Stimulated activated CD8-positive, alpha-beta memory T cell treated with anti-CD3 and anti-CD28 coated beads, Interleukin-12 subunit alpha, Interleukin-12 subunit beta, amount 100 ng/mL, for 1 hour (primary cell): ENCODE results near the gene ZBED4.
A peak's percentile ranks its signal among the peaks of the same experiment; 100 is the strongest.
"Not testable (repeated sequence)": the region's sequence is repeated elsewhere in the genome, so short reads cannot be mapped to it uniquely, and the experiment has no call there.

Source experiments
- DNase-seq: peaks from one replicate; pipeline ENCODE4 v3.0.0-alpha.2; 2020; ENCODE audit warnings: low read depth

Gene ZBED4

GRCh38 chr22:49852898-49853894 is at the start of gene ZBED4:
Gene ZBED4, plus strand, starts transcription at chr22:49853844. Its CDS starts 29,819 bp downstream, at chr22:49883663.
- peak; percentile 99 for DNase-seq

DNA sequence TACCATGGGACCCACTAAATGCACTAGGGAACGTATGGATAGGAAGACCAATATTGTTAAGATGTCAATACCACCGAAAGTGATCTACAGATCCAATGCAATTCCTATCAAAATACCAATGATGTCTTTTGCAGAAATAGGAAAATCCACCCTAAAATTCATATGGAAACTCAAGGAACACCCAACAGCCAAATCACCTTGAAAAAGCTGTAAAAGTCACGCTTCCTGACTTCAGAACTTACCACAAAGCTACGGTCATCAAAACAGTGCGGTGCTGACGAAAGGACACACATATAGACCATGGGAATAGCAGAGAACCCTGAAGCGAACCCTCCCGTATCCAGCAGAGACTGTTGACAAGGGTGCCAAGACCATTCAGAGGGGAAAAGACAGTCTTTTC is 46.5 kb upstream of the ZBED4 start:
- DNase-seq: no peak

GRCh38 chr22:49807780-49808708 is 45.6 kb upstream of the ZBED4 start:
- no peak for DNase-seq

DNA sequence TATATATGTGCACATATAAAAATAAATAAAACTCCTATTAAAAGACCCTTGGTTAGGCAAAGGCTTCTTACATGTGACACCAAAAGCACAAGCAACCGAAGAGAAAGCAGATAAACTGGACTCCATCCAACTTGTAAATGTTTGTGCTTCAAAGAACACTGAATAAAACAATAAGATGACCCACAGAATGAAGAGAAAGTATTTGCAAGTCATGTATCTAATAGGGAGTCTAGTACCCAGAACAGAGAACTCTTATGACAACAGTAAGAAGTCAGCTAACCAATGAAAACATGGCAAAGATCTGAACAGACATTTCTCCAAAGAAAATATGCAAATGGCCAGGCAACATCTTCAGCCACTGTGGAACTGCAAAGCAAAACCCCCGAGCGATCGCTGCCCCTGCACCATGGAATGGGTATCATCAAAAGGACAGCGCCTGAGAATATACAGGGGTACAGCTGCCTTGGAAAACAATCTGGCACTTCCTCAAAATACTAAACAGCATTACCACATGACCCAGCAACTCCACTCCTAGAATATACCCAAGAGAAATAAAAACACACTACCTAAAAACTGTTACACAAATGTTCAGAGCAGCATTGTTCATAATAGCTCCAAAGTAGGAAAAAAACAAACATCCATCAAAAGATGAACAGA is 43.2 kb upstream of the ZBED4 start:
- no peak for DNase-seq

- no peak for DNase-seq
Measured at GRCh38 chr22:49811020-49811791, 42.4 kb upstream of the ZBED4 start.

GRCh38 chr22:49812838-49813237 is 40.8 kb upstream of the ZBED4 start:
- no peak for DNase-seq

GRCh38 chr22:49814164-49814686 is 39.4 kb upstream of the ZBED4 start:
- DNase-seq: no peak

DNA sequence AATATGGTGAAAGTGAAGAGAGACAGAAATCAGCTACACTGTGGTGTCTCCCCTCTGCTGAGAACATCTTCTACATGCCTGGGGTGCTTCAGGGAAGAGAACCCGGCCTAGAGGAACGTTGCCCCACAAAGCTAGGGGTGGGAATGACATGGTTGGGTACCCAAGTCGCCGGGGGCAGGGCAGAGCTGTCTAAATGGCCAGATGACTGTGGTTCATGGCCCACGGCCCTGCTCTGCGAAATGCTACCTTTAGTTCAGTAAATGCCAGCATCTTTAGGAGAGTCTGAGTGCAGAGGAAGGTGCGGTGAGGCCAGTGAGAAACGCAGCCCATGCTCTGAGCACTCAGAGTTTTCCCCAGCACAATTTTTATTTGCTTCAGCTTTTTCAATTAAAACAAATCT is 38.8 kb upstream of the ZBED4 start:
- no peak for DNase-seq

GRCh38 chr22:49815641-49816091 is 38.0 kb upstream of the ZBED4 start:
- no peak for DNase-seq

DNA sequence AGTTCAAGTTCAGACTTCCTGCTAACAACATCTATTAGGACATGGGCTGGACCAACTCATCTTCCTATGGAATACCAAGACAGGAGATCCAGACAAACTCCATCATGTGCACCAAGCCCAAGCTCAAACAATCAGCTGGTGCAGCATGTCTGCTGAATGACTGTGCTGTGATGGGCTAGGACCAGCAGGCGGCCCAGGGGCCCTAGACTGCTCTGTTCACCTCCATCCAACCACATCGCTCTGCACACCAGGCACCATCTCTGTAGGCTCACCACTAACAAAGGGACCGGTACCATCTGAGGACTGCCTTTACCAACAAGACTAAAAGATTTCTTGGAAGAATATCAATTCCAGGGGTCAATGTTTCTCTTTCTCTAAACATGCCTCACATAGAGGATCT is 36.3 kb upstream of the ZBED4 start:
- no peak for DNase-seq

DNA sequence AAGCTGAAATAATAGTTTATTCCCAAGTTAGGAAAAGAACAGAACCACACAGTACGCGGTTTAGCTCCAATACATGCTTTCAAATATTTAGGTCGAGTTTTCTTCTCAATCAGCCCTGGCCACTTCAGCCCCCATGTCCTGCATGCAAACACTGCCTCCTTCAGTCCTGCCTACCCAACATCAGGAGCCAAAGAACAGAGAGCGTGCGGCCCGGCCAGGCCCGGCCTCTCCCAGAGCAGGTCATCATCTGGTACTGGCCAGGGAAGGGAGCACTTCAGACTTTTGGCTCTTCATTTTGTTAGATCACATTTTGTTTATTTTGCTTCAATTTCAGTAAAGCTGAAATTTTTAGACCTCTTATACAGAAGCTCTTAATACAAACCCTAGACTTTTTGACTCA is 32.7 kb upstream of the ZBED4 start:
- DNase-seq: no peak

DNA sequence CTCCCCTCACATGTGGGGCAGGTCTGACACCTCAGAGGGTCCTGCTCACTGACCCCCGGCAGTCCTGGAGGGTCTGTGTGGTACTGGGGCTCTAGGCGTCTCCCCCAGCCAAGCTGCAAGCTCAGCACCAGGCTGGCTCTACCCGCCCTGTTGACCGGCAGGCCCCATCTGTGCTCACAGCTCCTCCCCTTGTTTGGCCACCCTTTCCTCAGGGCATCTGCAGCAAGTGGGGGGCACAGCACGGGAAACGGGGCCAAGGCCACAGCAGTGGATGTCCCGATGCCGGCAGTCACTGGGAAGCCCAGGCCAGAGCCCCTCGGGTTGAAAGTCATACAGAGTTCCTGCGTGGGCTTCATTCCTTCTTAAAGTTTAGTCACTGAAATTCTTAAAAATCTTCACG is 31.9 kb upstream of the ZBED4 start:
- not testable (repeated sequence) for DNase-seq

DNA sequence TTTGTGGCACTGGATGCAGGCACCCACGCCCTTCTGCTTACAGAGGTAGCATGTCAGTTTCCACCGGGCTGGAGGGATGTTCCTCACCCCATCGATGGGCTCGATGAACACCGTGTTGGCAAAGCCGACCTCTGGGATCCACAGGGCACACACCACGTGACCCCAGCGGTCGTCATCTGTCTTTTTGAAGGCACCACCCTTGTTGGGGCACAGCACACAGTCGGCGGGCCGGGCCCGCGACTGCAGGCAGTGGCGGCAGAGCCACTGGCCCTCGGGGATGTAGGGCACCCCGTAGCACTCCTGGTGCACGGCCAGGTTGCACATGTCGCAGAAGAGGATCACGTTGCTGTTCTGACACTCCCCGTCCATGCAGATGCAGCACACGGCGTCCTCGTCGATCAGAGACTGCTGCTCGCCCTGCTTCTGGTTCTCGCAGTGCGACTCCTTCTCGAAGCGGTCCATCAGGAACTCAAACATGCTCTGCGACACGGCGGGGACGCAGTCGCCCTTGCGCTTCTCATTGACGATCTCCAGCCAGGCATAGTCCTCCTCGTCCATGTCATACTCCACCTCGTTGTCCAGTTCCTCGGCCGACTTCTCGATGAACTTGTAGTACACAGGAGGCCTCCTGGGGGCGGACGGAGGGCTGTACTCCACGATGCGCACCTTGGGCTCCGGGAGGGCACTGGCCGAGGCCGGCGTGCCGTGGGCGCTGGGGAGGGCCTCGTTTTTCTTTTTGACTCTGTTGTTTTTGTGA is 30.2 kb upstream of the ZBED4 start:
- no peak for DNase-seq

- no peak for DNase-seq
Measured at GRCh38 chr22:49824185-49824925, 29.3 kb upstream of the ZBED4 start.

DNA sequence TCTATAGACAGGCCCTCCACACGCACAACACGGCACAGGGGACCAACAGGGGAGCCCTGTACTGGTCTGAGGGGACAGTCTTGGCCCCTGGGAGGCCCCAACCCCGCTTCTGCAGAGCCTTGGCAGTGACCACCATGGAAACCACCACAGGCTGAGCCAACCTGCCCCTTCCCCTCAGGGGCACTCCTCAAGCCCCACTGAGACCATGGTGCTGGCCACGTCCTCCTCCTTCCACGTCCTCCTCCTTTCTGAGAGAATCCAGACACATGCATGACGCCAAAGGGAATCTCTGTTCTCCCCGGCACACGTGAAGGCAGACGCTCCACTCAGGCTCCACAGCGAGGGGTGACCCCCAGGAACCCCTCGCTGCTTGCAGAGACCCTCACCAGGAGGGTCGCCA is 28.7 kb upstream of the ZBED4 start:
- no peak for DNase-seq

DNA sequence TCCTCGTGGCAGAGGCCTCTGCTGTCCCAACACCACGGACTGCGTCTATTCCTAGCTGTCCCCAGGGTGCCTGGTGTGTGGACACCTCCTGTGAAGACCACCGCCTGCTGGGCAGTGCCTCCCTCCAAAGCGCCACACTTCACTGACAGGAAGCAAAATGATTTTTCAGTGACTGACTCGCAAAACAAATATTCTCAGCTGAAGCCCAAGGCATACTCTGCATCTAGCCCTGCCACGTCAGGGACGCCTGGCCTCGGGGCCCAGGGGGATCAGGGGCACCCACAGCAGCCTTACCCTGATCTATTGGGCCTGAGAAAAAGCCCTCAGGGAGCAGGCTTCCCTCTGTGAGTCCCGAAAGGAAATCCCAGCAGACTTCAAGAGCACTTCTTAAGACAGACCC is 28.2 kb upstream of the ZBED4 start:
- no peak for DNase-seq

DNA sequence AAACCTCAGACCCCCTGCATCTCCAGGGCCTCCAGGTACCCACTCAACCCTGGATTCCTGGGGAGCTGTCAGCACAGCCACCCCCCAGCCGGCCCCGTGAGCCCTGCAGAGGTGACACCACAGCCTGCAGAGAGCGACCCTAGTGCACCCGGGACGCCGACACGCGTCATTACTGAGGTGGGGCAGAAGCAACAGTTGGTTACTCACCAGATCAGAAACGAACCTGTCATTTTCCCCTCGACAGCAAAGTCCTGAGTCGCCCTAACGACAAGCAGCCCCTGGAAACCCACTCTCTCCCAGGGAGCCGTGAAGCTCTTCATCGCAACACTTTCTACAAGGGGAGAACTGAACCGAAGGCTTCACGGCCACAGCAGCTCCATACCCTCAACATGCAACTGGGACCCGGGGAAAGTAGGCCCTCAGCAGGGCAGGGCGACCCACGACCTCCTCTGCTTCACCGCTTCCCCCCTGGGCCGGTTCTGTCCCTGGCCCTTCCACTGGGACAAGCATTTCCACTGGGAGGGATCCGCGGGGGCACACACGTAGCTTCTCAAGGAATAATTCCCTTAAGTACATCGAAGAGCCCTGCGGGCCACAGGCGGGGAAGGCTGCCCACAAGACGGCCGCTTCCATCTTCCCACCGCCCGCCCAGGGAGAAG is 27.6 kb upstream of the ZBED4 start:
- peak; percentile 50 for DNase-seq

GRCh38 chr22:49826603-49827270 is 26.9 kb upstream of the ZBED4 start:
- no peak for DNase-seq
